BJ (cell line): ENCODE results near the gene C1orf159. TPM values are rescaled to one million over a fixed set of nuclear protein-coding genes. Genes with fewer than 3 reads are reported as not detected.

Source experiments
- CTCF ChIA-PET: fragments of 350-600 bp; formaldehyde crosslinking; extraction: SDS; loops from one replicate; lab custom pipeline; 2021; ENCODE audit warnings: antibody characterized with exemption, inconsistent platforms; lab: Yijun Ruan, JAX
- POLR2A ChIA-PET: fragments of 300-600 bp; sonication (Branson Sonifier 250); formaldehyde crosslinking; extraction: SDS; loops from one replicate; lab custom pipeline; 2021; ENCODE audit warnings: antibody characterized with exemption; lab: Charles Lee
- DNase-seq: peaks from one replicate; pipeline ENCODE4 v3.0.0-alpha.2; 2011; ENCODE audit warnings: low read depth
- H3K27me3 ChIP-seq: 2 replicates; pipeline ENCODE4 v1.6.0; 2011; ENCODE audit warnings: low read length; ENCODE audit not compliant: control insufficient read depth, insufficient read depth
- H3K36me3 ChIP-seq: 2 replicates; pipeline ENCODE4 v1.5.1; 2011; ENCODE audit warnings: low read length; ENCODE audit not compliant: control insufficient read depth, insufficient read depth
- H3K4me3 ChIP-seq: 2 replicates; pipeline ENCODE4 v1.5.1; 2011; ENCODE audit warnings: low read depth, mild to moderate bottlenecking, control low read depth, low read length
- CTCF ChIP-seq: IDR thresholded peaks from 2 replicates; pipeline ENCODE4 v1.5.1; 2011; ENCODE audit warnings: low read depth, mild to moderate bottlenecking, control low read depth, inconsistent platforms, low read length, moderate library complexity; ENCODE audit not compliant: insufficient read depth
- polyA plus RNA-seq: library from polyadenylated mRNA; depleted of rRNA; stranded (reverse); fragments of >200 nt; gene quantifications from 2 replicates; pipeline ENCODE4 v1.2.3, GENCODE V29; 2011

C1orf159 gene
- polyA plus RNA-seq, 1 experiment = 8.9 TPM

- Histone ChIP-seq H3K36me3 (peaks cover 36% of the 10 kb centered on the region), H3K27me3 (no peaks in the 10 kb centered on the region), H3K4me3 (no peak overlapping the region)
- POLR2A ChIA-PET = no interaction called here
- no peak for TF ChIP-seq CTCF
- no peak for DNase-seq
- CTCF ChIA-PET = interaction anchor here (1.6 to 3.8 kb wide), 2 partner anchors 22 to 40 kb away, joined by 4 to 13 read pairs; no protein-coding TSS in a partner anchor
Observed at GRCh38 chr1:1041873-1042272, 74.0 kb downstream of the C1orf159 start.

GRCh38 chr1:1041092-1041523 is 74.8 kb downstream of the C1orf159 start:
- CTCF ChIA-PET = interaction anchor here (0.6 to 3.8 kb wide), 9 partner anchors 9 to 216 kb away, joined by 3 to 13 read pairs (median 4); no protein-coding TSS in a partner anchor
- H3K4me3 ChIP-seq = peak overlapping the region; percentile 17; the same call in 1 of the 2 replicates
- no peaks in the 10 kb centered on the region for H3K27me3 ChIP-seq
- H3K36me3 ChIP-seq = peaks cover 37% of the 10 kb centered on the region
- POLR2A ChIA-PET = no interaction called here
- TF ChIP-seq CTCF = no peak
- no peak for DNase-seq

GRCh38 chr1:1040004-1040991 is 75.6 kb downstream of the C1orf159 start:
- no peaks in the 10 kb centered on the region for H3K27me3 ChIP-seq
- ChIA-PET POLR2A (interaction anchor here (0.6 kb wide), 2 partner anchors 20 to 42 kb away, joined by 3 to 5 read pairs; partner anchors contain the start of gene AGRN), CTCF (interaction anchor here (0.6 to 3.8 kb wide), 14 partner anchors 8 to 217 kb away, joined by 3 to 13 read pairs (median 4); no protein-coding TSS in a partner anchor)
- peak; percentile 31 for TF ChIP-seq CTCF
- H3K4me3 ChIP-seq = peak overlapping the region; percentile 40
- DNase-seq = no peak
- H3K36me3 ChIP-seq = peaks cover 31% of the 10 kb centered on the region

- no peaks in the 10 kb centered on the region for H3K27me3 ChIP-seq
- H3K36me3 ChIP-seq = peaks cover 25% of the 10 kb centered on the region
- no peak for TF ChIP-seq CTCF
- CTCF ChIA-PET = interaction anchor here (0.9 to 3.8 kb wide), 10 partner anchors 8 to 83 kb away, joined by 3 to 13 read pairs (median 4); no protein-coding TSS in a partner anchor
- H3K4me3 ChIP-seq = no peak overlapping the region
- DNase-seq = no peak
- POLR2A ChIA-PET = no interaction called here
Observed at GRCh38 chr1:1039145-1039910, 76.6 kb downstream of the C1orf159 start.
